C4-2B (cell line): ENCODE results near the gene CCSER2.

Source experiments
- H3K27ac ChIP-seq: fragments of 450-650 bp; 2 replicates; pipeline ENCODE4 v1.5.1; 2017
- CTCF ChIP-seq: fragments of 450-650 bp; conservative IDR thresholded peaks from 2 replicates; pipeline ENCODE4 v1.5.1; 2017; ENCODE audit warnings: mild to moderate bottlenecking
- ZFX ChIP-seq: fragments of 450-650 bp; IDR thresholded peaks from 2 replicates; pipeline ENCODE4 v1.6.1; 2017

Gene CCSER2

GRCh38 chr10:84292502-84292901 lies 35.9 kb upstream of the CCSER2 start:
- TF ChIP-seq ZFX (no peak), CTCF (no peak)
- H3K27ac ChIP-seq = no peak overlapping the region

GRCh38 chr10:84293171-84293570 lies 35.2 kb upstream of the CCSER2 start:
- no peak overlapping the region for H3K27ac ChIP-seq
- no peak for TF ChIP-seq ZFX
- no peak for TF ChIP-seq CTCF

GRCh38 chr10:84293574-84294016 lies 34.8 kb upstream of the CCSER2 start:
- TF ChIP-seq ZFX = no peak
- TF ChIP-seq CTCF = no peak
- H3K27ac ChIP-seq = no peak overlapping the region

GRCh38 chr10:84294766-84295447 lies 33.5 kb upstream of the CCSER2 start:
- TF ChIP-seq CTCF (no peak), ZFX (no peak)
- no peak overlapping the region for H3K27ac ChIP-seq

GRCh38 chr10:84296091-84296981 lies 32.1 kb upstream of the CCSER2 start:
- H3K27ac ChIP-seq = no peak overlapping the region
- TF ChIP-seq ZFX = no peak
- no peak for TF ChIP-seq CTCF

GRCh38 chr10:84298057-84298456 lies 30.3 kb upstream of the CCSER2 start:
- no peak overlapping the region for H3K27ac ChIP-seq
- TF ChIP-seq CTCF (no peak), ZFX (no peak)

GRCh38 chr10:84302223-84302622 lies 26.2 kb upstream of the CCSER2 start:
- H3K27ac ChIP-seq = no peak overlapping the region
- no peak for TF ChIP-seq CTCF
- no peak for TF ChIP-seq ZFX
